ENCODE data around the gene ARHGAP10. TPM values are rescaled to one million over a fixed set of nuclear protein-coding genes. Genes with fewer than 3 reads are reported as not detected.

The ARHGAP10 gene
- total and polyA plus RNA-seq, 3 experiments from 2014 or later: 8.6 to 14.0 (median 9.7) TPM

- H3K27me3 Mint-ChIP-seq: no peaks in the 10 kb centered on the region
- Histone ChIP-seq H3K36me3 (ENCODE audit: insufficient read depth, low read length) (no peaks in the 10 kb centered on the region), H3K27me3 (ENCODE audit: insufficient read depth, low read length, poor library complexity, severe bottlenecking) (no peaks in the 10 kb centered on the region), H3K27ac (ENCODE audit: low read depth, low read length) (no peak overlapping the region), H3K4me1 (ENCODE audit: insufficient read depth, low read length) (no peaks in the 10 kb centered on the region), H3K4me3 (ENCODE audit: low read length) (no peak overlapping the region), H3K9me3 (ENCODE audit: low read length) (no peaks in the 10 kb centered on the region)
- peak overlapping the region in 1 of 8 donors; percentile 54 for H3K27ac Mint-ChIP-seq
- H3K36me3 Mint-ChIP-seq: peaks cover 8 to 14% (median 10%) of the 10 kb centered on the region in 3 donors
- ChIA-PET CTCF (interaction anchor here (1.1 kb wide), 1 partner anchor 37 kb away, joined by 4 read pairs; no protein-coding TSS in a partner anchor), POLR2A (no interaction called here)
- peaks cover 11% of the 10 kb centered on the region in 3 donors for H3K4me1 Mint-ChIP-seq
- DNase-seq: no peak
- no peaks in the 10 kb centered on the region for H3K9me3 Mint-ChIP-seq
- peak overlapping the region in 1 of 7 donors; percentile 13 for H3K4me3 Mint-ChIP-seq
These were observed 97.7 kb downstream of the ARHGAP10 start for GRCh38 chr4:147829401-147830101.

GRCh38 chr4:147830102-147830463, 98.2 kb downstream of the ARHGAP10 start:
- H3K27me3 ChIP-seq (ENCODE audit: insufficient read depth, low read length, poor library complexity, severe bottlenecking): no peaks in the 10 kb centered on the region
- H3K36me3 ChIP-seq (ENCODE audit: insufficient read depth, low read length): no peaks in the 10 kb centered on the region
- Mint-ChIP-seq H3K27ac (peak overlapping the region in 1 of 8 donors; percentile 54), H3K27me3 (no peaks in the 10 kb centered on the region), H3K4me3 (no peak overlapping the region), H3K36me3 (peaks cover 8 to 14% (median 10%) of the 10 kb centered on the region in 3 donors), H3K9me3 (no peaks in the 10 kb centered on the region), H3K4me1 (peaks cover 13 to 15% (median 14%) of the 10 kb centered on the region in 3 donors)
- H3K4me3 ChIP-seq (ENCODE audit: low read length): no peak overlapping the region
- no peak overlapping the region for H3K27ac ChIP-seq (ENCODE audit: low read depth, low read length)
- ChIA-PET CTCF (interaction anchor here (1.1 to 1.5 kb wide), 2 partner anchors 37 to 133 kb away, joined by 3 to 4 read pairs; no protein-coding TSS in a partner anchor), POLR2A (no interaction called here)
- no peaks in the 10 kb centered on the region for H3K9me3 ChIP-seq (ENCODE audit: low read length)
- no peaks in the 10 kb centered on the region for H3K4me1 ChIP-seq (ENCODE audit: insufficient read depth, low read length)
- DNase-seq: no peak

GRCh38 chr4:147830987-147831386, 99.1 kb downstream of the ARHGAP10 start:
- Mint-ChIP-seq H3K27ac (no peak overlapping the region), H3K27me3 (no peaks in the 10 kb centered on the region), H3K4me3 (no peak overlapping the region), H3K9me3 (no peaks in the 10 kb centered on the region), H3K4me1 (peaks cover 13 to 15% (median 13%) of the 10 kb centered on the region in 3 donors), H3K36me3 (peaks cover 5 to 14% (median 8%) of the 10 kb centered on the region in 3 donors)
- H3K9me3 ChIP-seq (ENCODE audit: low read length): no peaks in the 10 kb centered on the region
- no peak for DNase-seq
- POLR2A ChIA-PET: interaction anchor here (0.6 kb wide), 1 partner anchor 146 kb away, joined by 5 read pairs; no protein-coding TSS in a partner anchor
- H3K4me1 ChIP-seq (ENCODE audit: insufficient read depth, low read length): no peaks in the 10 kb centered on the region
- H3K27ac ChIP-seq (ENCODE audit: low read depth, low read length): no peak overlapping the region
- no peaks in the 10 kb centered on the region for H3K36me3 ChIP-seq (ENCODE audit: insufficient read depth, low read length)
- no peak overlapping the region for H3K4me3 ChIP-seq (ENCODE audit: low read length)
- no peaks in the 10 kb centered on the region for H3K27me3 ChIP-seq (ENCODE audit: insufficient read depth, low read length, poor library complexity, severe bottlenecking)
- CTCF ChIA-PET: interaction anchor here (1.5 kb wide), 1 partner anchor 134 kb away, joined by 3 read pairs; no protein-coding TSS in a partner anchor

- Histone ChIP-seq H3K9me3 (ENCODE audit: low read length) (no peaks in the 10 kb centered on the region), H3K4me3 (ENCODE audit: low read length) (no peak overlapping the region), H3K4me1 (ENCODE audit: insufficient read depth, low read length) (no peaks in the 10 kb centered on the region), H3K27ac (ENCODE audit: low read depth, low read length) (no peak overlapping the region), H3K27me3 (ENCODE audit: insufficient read depth, low read length, poor library complexity, severe bottlenecking) (no peaks in the 10 kb centered on the region), H3K36me3 (ENCODE audit: insufficient read depth, low read length) (no peaks in the 10 kb centered on the region)
- Mint-ChIP-seq H3K27me3 (no peaks in the 10 kb centered on the region), H3K4me3 (no peak overlapping the region), H3K9me3 (no peaks in the 10 kb centered on the region), H3K36me3 (peaks cover 5 to 9% (median 8%) of the 10 kb centered on the region in 3 donors), H3K27ac (no peak overlapping the region), H3K4me1 (peaks cover 13 to 22% (median 14%) of the 10 kb centered on the region in 3 donors)
- ChIA-PET CTCF (interaction anchor here (0.7 to 1.9 kb wide), 3 partner anchors 35 to 281 kb away, joined by 3 to 11 read pairs (median 4); no protein-coding TSS in a partner anchor), POLR2A (no interaction called here)
- no peak for DNase-seq
These were observed 99.8 kb downstream of the ARHGAP10 start for GRCh38 chr4:147831551-147832171.

GRCh38 chr4:147833254-147833653, 101.4 kb downstream of the ARHGAP10 start:
- CTCF ChIA-PET: interaction anchor here (1.9 kb wide), 1 partner anchor 33 kb away, joined by 11 read pairs; no protein-coding TSS in a partner anchor
- no peak overlapping the region for H3K4me3 Mint-ChIP-seq

GRCh38 chr4:147833741-147834140, 101.9 kb downstream of the ARHGAP10 start:
- Histone ChIP-seq H3K27ac (ENCODE audit: low read depth, low read length) (no peak overlapping the region), H3K36me3 (ENCODE audit: insufficient read depth, low read length) (no peaks in the 10 kb centered on the region), H3K27me3 (ENCODE audit: insufficient read depth, low read length, poor library complexity, severe bottlenecking) (no peaks in the 10 kb centered on the region), H3K4me3 (ENCODE audit: low read length) (no peak overlapping the region), H3K9me3 (ENCODE audit: low read length) (no peaks in the 10 kb centered on the region), H3K4me1 (ENCODE audit: insufficient read depth, low read length) (no peaks in the 10 kb centered on the region)
- Mint-ChIP-seq H3K36me3 (peaks cover 7 to 9% (median 7%) of the 10 kb centered on the region in 3 donors), H3K27ac (peak overlapping the region in 5 of 8 donors; percentile 2 to 55 (median 27)), H3K9me3 (no peaks in the 10 kb centered on the region), H3K27me3 (no peaks in the 10 kb centered on the region), H3K4me1 (peaks cover 13 to 27% (median 19%) of the 10 kb centered on the region in 3 donors), H3K4me3 (peak overlapping the region in 1 of 7 donors; percentile 11)
- ChIA-PET POLR2A (no interaction called here), CTCF (interaction anchor here (1.9 kb wide), 1 partner anchor 33 kb away, joined by 11 read pairs; no protein-coding TSS in a partner anchor)
- no peak for DNase-seq

More at GRCh38 chr4:147833254-147833653, 101.4 kb downstream of the ARHGAP10 start:
- H3K4me1 ChIP-seq (ENCODE audit: insufficient read depth, low read length): no peaks in the 10 kb centered on the region
- Mint-ChIP-seq H3K27ac (peak overlapping the region in 5 of 8 donors; percentile 6 to 55 (median 27)), H3K27me3 (no peaks in the 10 kb centered on the region), H3K9me3 (no peaks in the 10 kb centered on the region), H3K36me3 (peaks cover 5 to 9% (median 7%) of the 10 kb centered on the region in 3 donors), H3K4me1 (peaks cover 13 to 27% (median 19%) of the 10 kb centered on the region in 3 donors)
- H3K4me3 ChIP-seq (ENCODE audit: low read length): no peak overlapping the region
- no peaks in the 10 kb centered on the region for H3K36me3 ChIP-seq (ENCODE audit: insufficient read depth, low read length)
- DNase-seq: no peak
- no peaks in the 10 kb centered on the region for H3K27me3 ChIP-seq (ENCODE audit: insufficient read depth, low read length, poor library complexity, severe bottlenecking)
- no peaks in the 10 kb centered on the region for H3K9me3 ChIP-seq (ENCODE audit: low read length)
- POLR2A ChIA-PET: no interaction called here
- H3K27ac ChIP-seq (ENCODE audit: low read depth, low read length): no peak overlapping the region

- peaks cover 13 to 27% (median 19%) of the 10 kb centered on the region in 3 donors for H3K4me1 Mint-ChIP-seq
- ChIA-PET CTCF (no interaction called here), POLR2A (no interaction called here)
- Histone ChIP-seq H3K4me1 (ENCODE audit: insufficient read depth, low read length) (no peaks in the 10 kb centered on the region), H3K27ac (ENCODE audit: low read depth, low read length) (no peak overlapping the region), H3K9me3 (ENCODE audit: low read length) (no peaks in the 10 kb centered on the region), H3K36me3 (ENCODE audit: insufficient read depth, low read length) (no peaks in the 10 kb centered on the region), H3K4me3 (ENCODE audit: low read length) (no peak overlapping the region), H3K27me3 (ENCODE audit: insufficient read depth, low read length, poor library complexity, severe bottlenecking) (no peaks in the 10 kb centered on the region)
- peaks cover 7 to 9% (median 7%) of the 10 kb centered on the region in 3 donors for H3K36me3 Mint-ChIP-seq
- H3K27me3 Mint-ChIP-seq: no peaks in the 10 kb centered on the region
- H3K27ac Mint-ChIP-seq: peak overlapping the region in 2 of 8 donors; percentile 11 to 80
- peak overlapping the region in 3 of 7 donors; percentile 9 to 74 (median 29) for H3K4me3 Mint-ChIP-seq
- DNase-seq: no peak
- no peaks in the 10 kb centered on the region for H3K9me3 Mint-ChIP-seq
These were observed 102.6 kb downstream of the ARHGAP10 start for GRCh38 chr4:147834480-147834879.

- H3K27ac Mint-ChIP-seq: peak overlapping the region in 2 of 8 donors; percentile 22 to 71
- Histone ChIP-seq H3K27me3 (ENCODE audit: insufficient read depth, low read length, poor library complexity, severe bottlenecking) (no peaks in the 10 kb centered on the region), H3K4me1 (ENCODE audit: insufficient read depth, low read length) (no peaks in the 10 kb centered on the region), H3K4me3 (ENCODE audit: low read length) (no peak overlapping the region), H3K27ac (ENCODE audit: low read depth, low read length) (no peak overlapping the region), H3K36me3 (ENCODE audit: insufficient read depth, low read length) (no peaks in the 10 kb centered on the region), H3K9me3 (ENCODE audit: low read length) (no peaks in the 10 kb centered on the region)
- peaks cover 13 to 27% (median 19%) of the 10 kb centered on the region in 3 donors for H3K4me1 Mint-ChIP-seq
- peaks cover 5 to 9% (median 9%) of the 10 kb centered on the region in 3 donors for H3K36me3 Mint-ChIP-seq
- H3K27me3 Mint-ChIP-seq: no peaks in the 10 kb centered on the region
- no peak for DNase-seq
- CTCF ChIA-PET: no interaction called here
- H3K4me3 Mint-ChIP-seq: peak overlapping the region in 1 of 7 donors; percentile 52
- POLR2A ChIA-PET: no interaction called here
- no peaks in the 10 kb centered on the region for H3K9me3 Mint-ChIP-seq
These were observed 104.9 kb downstream of the ARHGAP10 start for GRCh38 chr4:147836807-147837206.
